GM12892 (cell line): ENCODE measurements around the gene TADA2B.

Experiments used
- POLR2A ChIP-seq: IDR thresholded peaks from 2 replicates; pipeline ENCODE4 v1.6.1; 2011; ENCODE audit warnings: low read depth, low read length, control low read depth
- TAF1 ChIP-seq: IDR thresholded peaks from 2 replicates; pipeline ENCODE4 v1.6.1; 2011; ENCODE audit warnings: low read depth, mild to moderate bottlenecking, control low read depth, low read length, borderline replicate concordance

GRCh38 chr4:7052313-7052712 is 9.1 kb downstream of the TADA2B start:
- TF ChIP-seq POLR2A (no peak), TAF1 (no peak)
